Measurements from ENCODE around the gene OXLD1.

OXLD1 gene

DNA sequence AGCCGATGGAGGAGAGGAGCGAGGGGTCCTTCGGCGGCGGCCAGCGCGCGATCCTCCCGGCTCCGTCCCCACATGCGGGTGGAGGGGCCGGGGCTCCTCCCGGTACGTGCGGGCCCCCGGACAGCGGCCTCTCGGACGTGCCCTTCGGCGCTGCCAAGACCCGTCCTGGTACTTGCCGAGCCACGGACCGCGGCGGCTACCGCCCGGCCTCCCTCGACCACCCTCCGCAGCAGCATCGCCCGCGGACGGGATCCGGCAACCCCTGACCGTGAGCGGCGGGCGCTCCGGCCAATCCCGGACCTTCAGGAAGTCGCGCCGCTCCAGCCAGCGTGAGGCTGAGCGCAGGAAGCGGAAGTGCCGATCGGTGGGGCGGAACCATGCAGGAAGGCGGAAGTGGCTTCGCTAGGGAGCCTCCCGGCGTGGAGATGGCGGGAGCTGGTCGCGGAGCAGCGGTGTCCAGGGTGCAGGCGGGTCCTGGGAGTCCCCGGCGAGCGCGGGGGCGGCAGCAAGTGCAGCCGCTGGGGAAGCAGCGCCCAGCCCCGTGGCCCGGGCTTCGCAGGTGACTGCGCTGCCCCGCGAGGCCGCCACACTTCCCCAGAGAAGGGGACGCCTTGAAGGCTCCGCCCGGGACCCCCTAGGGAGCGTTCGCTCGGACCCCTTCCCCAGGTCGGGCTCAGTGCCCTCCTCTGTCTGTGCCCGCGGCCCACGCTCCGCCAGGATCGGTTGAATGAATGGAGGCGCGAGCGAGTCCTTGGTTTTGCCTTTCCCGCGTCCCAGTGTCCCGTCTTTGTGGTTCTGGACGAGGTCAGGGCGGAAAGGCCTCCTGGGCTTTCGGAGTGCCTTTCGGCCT lies at the start of gene OXLD1, which contains the start of gene CCDC137:
TSS of gene OXLD1 (minus strand) at position 264 of the 850 bp plus-strand sequence. CDS start at position 236, 28 bp downstream.
TSS of gene CCDC137 (plus strand) at position 396 of the 850 bp plus-strand sequence. CDS start at position 426, 30 bp downstream.
- peak; percentile 92 to 93 for DNase-seq

DNA sequence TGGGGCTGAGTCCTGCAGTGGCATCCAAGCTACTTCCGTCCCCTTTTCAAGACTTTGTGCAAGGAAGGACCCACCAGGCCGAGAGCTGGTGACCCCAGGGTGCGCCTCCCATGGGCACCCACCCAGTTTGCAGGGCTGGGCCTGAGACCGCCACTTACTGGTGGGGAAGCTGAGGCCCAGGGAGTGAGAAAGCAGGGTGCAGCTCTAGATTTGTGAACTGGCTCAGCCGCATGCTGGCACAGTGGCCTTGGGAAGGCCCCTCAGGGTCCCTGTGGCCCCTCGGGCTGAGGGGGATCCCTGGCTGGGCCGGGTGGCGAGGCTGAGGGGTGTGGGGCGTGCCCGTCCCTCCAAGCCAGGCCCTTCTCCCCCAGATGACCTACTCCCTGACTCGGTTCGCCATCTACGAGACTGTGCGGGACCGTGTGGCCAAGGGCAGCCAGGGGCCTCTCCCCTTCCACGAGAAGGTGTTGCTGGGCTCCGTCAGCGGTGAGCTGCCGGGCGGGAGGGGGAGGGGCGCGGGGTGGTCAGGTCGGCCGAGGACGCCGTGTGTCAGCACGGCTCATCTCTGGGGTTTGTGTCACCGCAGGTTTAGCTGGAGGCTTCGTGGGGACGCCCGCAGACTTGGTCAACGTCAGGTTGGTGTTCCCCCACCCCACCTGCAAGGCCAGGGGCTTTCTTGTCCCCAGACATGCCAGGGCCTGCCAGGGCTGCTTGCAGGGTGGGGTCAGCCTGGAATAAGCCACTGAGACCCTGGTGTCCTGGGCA lies 48.9 kb upstream of the OXLD1 start:
- no peak for DNase-seq

DNA sequence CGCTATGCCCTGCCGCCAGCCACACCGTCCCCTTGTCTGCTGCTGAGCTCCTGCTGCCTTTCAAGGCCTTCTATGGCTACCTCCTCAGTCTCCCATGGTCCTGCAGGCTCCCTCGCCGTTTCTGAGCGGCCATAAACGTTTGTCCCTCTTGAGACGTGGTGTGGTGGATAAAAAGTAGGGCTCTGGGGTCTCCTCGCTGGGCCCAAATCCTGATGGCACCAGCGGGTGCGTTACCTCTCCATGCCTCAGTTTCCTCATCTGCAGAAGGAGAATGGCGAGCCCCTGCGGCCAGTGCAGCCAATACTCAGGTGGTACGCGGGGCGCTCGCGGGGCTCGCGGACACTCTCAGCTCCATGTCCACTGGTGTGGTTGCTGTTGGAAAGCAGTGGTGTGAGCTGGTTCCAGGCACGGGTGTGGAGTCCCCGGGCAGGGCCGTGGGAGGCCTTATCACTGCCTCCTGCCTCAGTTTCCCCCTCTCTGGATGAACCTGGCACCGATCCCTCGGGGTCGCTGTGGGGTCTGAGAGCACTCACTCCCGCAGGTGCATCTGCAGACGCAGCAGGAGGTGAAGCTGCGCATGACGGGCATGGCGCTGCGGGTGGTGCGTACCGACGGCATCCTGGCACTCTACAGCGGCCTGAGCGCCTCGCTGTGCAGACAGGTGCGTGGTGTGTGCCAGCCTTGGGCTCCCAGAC lies 48.2 kb upstream of the OXLD1 start:
- no peak for DNase-seq

DNA sequence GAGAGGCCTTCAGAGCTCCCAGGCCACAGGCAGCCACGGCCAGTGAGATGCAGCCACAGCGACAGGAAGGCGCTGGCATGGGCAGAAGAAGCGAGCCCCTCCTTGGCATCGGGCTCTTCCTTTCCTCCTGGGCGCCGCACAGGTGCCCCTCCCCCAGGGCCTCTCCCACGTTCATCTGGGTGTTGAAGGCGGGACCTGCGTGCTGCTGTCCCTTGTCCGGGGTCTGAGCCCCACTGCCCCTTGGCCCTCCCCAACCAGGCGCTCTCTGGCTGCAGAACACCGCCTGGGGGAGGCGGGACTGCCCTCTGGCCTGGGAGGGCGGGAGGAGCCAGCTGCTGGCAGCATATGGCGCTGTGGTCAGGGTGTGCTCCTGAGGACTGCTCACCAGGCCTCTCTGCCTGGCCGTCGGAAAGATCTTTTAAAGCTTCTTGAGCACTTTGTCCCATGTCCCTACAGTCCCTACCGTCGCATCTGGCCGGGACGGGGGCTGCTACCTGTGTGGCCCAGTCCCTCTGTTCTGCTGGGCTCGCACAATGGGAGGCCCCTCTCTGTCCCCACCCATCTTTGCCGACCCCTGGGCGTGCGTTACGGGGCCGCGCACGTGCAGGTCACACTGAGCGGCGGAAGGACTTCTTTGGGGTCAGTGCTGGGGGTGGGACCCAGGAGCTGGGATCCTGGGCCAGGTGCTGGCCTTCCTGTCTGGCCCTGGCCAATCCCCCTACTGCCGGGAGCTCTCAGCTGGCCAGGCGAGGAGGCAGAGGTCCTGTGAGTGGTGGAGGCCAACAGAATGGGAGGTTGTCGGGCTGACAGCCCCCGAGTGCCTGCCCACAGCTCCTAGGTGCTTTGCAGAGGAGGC lies 47.4 kb upstream of the OXLD1 start:
- DNase-seq, result no peak

DNA sequence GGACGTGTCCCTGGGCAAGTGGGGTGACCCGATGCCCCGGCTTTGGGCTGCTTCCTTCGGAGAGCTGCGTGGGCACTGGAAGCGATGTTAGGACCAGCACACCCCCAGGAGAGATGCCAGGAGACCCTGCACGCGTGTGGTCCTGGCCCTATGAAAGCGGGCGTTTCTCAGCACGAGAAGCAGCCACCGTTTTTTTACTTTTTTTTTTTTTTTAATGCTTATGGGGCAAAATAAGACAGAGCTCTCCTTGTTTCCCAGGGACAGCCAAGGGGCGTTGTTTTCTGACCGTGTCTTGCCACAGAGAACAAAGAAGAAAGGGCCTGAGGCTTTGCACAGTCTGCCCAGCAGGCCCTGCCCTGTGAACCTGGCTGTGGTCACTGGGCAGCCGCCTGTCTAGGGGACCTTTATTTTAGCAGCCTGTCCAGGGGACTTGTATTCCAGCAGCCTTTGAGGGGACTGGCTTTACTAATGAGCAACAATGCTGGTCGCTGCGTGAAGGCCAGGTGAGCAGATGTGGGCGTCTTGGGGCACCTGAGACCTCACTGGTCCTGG lies 46.7 kb upstream of the OXLD1 start:
- DNase-seq, result no peak

DNA sequence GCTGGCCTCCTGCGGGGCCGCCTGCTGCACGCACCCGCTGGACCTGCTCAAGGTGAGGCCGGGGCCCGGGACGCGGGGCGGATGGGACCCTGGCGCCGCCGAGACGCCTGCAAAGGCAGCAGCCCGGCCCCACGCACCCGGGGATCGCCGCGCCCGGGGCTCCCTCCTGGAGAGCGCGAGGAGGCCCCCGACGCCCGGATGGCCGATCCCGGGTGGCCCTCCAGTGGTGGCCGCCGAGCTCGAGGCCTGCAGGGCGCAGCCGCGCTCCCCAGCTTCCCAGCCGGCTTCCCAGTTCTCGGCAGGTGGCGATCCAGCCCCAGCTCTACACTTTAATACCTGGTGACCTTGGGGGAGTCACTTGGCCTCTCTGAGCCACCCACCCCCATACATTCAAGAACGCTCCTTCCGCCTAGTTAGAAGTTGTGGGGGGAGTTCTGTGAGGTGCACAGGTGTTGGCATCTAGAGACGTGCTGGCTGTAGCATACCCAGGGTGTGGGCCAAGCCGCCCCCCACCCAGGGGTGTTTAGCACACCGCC lies 46.1 kb upstream of the OXLD1 start:
- DNase-seq, result no peak

DNA sequence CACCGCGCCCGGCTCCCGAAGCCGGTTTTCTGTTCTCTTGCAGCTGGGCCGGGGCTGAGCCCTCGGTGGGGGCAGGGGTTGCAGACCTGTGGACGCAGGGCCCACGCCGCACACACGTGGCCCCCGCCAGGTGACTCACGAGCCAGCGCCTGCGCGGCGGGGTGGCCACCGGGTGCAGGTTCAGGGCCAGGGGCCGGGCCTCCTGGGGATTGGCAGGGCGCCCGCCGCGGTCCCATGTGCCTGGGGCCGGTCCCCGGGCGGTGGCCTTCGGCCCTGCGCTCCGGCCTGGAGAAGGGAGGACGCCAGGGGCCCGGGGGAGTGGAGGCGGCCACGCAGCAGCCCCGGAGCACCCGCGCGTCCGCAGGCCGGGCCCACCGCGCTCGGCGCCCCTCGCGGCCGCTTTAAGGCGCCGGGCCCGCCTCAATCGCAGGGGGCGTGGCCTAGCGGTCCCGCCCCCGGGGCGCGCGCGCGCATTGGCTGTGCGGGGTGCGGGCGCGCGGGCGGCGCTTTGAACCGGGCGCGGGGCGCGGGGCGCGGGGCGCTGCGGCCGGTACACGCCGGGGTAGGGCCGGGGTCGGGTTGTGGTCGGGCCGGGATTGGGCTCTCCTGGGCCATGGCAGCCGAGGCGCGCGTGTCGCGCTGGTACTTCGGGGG lies 45.5 kb upstream of the OXLD1 start, which contains the start of gene SLC25A10:
TSS of gene SLC25A10 (plus strand) at position 471 of the 654 bp plus-strand sequence. CDS start at position 614, 143 bp downstream.
- DNase-seq, result peak; percentile 41 to 70

DNA sequence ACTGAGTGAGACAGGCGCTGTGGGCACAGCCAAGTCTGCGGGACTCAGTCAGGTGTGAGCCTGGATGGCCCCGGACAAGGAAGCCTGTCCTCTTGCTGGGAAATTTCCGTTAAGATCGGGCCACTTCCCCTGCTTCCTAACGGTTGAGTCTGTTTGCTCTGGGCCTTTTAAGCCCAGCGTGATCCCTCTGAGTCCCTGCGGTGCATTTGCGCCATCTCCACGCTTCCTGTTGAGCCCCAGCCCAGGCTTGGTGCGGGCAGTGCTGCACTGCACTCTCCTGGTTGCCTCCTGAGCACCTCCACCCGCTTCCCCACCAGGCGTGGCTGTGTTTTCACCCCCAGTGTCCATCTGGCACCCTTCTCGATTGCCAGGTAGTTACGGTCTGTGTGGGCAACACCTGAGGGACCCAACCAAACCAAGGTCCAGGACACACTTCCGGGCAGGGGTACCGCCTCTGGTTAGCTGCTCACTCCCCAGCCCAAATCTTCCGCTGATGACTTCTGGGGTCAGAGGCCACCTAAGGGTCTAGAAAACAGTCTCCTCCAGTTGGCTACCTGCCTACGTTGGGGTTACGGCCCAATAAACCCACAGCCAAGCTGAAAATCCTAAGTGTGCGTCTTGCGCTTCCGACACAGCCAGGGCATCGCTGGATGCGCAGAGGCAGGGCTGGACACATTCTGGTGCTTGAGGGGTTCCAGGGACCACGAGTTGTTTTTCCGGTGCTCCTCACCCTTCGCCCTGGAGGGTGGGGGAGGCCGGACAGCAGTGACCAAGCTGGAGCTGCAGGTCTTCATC lies 44.3 kb upstream of the OXLD1 start:
- DNase-seq, result no peak

DNA sequence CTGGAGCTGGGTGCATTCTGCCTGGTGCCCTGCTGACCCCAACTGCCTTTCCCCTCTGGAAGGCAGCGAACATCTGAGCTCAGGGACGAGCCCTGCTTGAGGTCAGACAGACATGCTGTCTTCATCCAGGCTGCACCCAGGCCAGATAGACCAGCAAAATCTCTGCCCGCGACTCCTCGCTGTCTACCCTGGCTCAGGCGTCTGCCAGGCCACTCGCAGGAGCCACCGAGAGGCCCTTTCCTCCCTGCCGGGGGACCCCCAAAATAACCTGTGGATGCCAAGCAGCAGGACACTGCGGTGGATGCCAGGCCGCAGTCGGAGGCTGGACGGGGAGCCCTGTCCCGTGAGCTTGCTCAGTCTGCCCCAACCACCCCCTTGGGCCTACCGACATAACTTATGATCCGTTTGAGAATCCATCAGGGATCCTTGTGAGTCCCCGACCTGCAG lies 42.4 kb upstream of the OXLD1 start:
- no peak for DNase-seq

DNA sequence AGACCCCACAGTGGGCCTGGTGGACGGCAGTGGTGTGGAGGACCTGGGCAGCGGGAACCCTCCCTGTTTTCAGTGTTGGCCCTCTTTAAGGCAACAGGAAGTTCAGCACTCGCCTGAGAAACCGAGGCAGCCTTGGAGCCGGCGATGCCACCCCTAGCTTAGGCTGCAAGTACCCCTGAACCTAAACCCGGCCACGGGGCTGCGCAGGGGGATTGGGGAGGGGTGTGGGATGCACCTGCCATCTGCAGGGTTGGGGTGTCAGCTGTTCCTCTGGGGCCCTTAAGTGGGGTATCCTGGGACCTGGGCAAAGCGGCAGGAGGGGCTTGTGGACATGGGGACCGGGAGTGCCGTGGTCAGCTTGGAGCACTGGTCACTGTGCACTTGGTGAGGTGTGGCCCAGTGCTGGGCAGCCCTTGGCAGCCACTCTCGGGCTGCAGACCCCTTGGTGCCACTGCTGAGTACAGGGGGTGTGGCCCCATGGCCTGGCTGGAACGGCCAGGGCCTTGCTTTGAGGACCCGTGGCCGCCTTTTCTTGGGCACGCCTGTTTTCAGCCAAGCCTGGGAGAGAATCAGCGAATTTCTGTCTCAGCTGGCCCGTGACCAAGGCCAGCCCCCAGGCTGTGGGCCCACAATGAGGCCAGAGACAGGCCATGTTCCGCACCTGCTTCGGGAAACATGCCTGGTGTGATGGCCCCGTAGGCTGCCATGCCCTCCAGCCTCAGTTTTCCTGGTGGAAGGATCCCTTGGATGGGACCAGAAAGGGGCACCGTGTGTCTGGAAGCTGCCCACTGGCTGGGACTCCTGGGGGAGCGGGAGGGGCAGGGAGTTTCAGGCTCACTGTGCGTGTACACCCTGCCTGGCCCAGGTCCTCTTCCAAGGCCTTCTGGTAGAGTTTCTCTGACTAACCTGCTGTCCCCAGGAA lies 41.6 kb upstream of the OXLD1 start:
- no peak for DNase-seq

DNA sequence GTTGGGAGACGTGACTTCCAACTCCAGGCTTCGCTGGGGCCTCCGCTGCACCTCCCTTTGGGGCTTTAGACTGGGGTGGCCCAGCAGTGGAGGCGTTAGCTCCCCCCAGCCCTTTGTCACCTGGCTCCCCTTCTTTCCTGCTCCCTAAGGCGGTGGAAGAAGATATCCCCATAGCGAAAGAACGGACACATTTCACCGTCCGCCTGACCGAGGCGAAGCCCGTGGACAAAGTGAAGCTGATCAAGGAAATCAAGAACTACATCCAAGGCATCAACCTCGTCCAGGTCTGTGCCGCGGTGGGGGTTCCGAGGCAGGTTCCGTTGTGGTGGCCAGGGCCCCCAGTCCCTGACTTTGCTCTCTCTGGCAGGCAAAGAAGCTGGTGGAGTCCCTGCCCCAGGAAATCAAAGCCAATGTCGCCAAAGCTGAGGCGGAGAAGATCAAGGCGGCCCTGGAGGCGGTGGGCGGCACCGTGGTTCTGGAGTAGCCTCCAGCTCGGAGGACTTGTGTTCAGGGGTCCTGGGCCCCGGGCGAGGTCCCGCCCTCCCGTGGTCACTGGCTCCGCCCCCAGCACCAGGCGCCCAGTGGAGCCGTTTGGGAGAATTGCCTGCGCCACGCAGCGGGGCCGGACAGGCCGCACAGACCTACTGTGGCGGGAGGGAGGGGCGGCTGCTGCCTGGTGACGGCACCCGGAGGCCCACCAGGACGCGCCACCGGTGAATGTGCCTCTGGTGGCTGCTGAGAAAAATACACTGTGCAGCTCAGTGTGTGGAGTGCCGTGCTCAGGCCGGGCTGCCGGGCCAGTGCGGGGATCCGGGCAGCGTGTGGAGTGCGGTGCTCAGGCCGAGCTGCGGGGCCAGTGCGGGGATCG lies 40.6 kb upstream of the OXLD1 start:
- DNase-seq, result no peak

DNA sequence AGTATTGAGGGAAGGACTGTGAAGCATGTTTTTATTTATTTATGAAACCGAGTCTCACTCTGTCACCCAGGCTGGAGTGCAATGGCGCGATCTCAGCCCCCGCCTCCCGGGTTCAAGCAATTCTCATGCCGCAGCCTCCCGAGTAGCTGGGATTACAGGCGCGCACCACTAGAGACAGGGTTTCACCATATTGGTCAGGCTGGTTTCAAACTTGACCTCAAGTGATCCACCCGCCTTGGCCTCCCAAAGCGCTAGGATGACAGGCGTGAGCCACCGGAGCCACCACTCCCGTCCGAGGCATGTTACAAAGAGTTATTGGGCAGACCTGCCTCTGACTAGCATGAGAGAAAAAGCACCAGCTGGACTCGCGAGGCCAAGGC lies 39.8 kb upstream of the OXLD1 start:
- no peak for DNase-seq

DNA sequence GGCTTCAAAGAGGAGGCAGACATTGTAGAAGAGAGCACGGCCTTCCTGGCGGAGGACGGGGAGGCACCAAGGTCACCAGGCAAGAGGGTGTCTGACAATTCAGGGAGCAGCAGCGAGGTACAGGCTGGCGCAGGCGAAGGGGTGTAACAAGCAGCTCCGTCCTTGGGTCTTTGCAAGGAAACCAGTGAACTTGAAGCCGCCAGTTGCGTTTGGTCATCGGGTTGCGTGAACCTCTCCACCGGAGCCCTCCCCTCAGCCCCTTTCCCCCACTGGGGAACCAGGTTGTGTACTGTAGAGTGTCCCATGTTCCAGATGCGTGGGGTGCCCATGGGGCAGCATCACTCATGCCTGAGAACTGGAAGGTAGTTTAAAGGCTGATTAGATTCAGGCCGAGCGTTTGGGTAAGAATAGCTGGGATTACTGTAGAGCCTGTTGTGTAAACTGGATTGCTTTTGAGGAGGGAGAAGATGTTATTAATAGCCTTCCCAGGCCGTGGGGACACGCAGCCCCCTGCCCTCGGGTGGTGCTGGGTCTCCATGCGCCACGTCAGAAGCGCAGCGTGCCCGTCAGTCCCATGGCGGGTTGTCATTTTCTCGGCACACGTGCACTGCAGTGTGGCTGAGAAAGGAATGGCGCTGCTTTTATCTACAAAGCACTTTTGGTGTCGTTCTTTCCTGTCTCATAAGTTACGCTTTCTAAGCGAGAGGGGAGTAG lies 39.3 kb upstream of the OXLD1 start:
- DNase-seq, result no peak

DNA sequence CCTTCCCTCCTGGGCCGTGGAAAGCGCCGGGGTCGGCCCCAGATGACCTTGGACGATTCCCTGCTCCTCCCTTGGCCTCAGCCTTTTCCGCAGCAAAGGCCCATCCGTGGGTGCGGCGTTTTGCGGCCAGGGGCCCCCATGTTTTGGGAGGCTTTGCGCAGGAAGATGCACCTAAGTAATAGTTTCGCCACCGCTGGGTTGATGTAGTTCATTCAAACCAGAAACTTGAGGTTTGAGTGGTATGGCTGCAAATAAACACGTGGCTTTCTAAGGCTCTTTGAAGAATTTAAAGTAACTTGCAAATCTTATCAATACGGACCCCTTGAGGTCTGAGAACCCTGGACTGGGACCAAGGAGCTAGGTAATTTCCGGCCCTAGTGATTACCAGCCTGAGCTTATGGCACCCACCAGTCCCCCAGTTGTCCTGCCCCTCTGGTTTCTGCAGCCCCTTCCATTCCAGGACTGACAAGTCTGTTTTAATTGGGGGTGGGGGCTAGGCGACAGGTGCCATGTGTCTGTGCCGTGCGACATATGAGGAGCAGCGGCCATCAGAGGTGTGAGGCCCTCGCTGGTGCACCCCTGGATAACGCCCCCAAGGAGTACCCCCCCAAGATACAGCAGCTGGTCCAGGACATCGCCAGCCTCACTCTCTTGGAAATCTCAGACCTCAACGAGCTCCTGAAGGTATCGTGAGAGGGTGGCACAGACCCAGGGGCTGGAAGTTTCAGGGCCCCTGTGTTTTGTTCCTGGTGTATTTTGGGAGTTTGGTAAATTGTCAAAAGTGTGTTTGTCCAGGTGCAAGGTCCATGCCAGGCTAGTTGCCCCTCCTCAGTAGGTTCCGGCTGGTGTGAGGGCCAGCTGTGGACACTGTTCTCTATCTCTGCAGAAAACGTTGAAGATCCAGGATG lies 37.6 kb upstream of the OXLD1 start:
- DNase-seq, result no peak

DNA sequence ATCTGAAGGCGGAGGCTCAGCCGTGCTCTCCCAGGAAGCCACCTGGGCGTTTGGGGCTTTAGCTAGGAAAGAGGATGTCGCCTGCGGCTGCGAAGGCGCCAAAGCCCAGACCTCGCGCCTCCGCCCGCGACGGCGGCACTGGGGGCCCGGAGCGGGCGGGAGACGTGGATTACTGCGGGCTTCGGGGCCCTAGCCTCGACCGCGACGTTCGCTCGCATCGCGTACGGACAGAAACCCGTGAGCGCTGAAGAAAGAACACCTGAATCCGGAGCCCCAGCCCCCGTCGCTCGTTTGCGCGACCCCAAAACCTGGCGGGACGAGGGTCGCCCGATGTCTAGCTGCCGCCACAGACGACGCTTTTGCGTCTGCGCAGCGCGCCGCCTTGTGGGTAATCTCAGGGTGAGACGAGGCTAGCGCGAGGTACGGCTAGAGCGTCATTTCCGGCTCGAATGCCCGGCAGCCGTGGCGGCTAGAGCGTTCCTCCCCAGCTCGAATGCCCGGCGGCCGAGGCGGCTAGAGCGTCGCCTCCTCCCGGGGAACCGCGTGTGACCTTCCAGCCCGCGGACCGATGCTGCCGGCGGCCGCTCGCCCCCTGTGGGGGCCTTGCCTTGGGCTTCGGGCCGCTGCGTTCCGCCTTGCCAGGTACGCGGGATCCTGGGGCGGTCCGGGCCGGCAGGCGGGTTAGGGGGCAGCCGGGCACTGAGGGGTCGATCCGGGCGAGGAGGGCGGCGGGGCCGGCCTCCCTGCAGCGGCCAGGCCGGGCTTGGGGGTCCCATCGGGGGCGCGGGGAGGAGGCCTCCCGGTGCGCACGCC lies 36.7 kb upstream of the OXLD1 start, which contains the start of gene MRPL12:
TSS of gene MRPL12 (plus strand) at position 434 of the 813 bp plus-strand sequence. CDS start at position 569, 135 bp downstream.
- DNase-seq, result peak; percentile 89 to 96
